Esophagus squamous epithelium (tissue), 5 donors: ENCODE data around the gene PFDN4. TPM values are rescaled to one million over a fixed set of nuclear protein-coding genes. Genes with fewer than 3 reads are reported as not detected.
A peak's percentile ranks its signal among the peaks of the same experiment; 100 is the strongest.

Experiments
- DNase-seq: peaks from one replicate; lab custom pipeline; 2025; lab: John Stamatoyannopoulos, UW
- H3K27ac ChIP-seq, 4 donors: fragments of 200-600 bp; sonication (generic); one replicate each; pipeline ENCODE4 v1.5.1; 2016 to 2019; ENCODE audit warnings: mild to moderate bottlenecking in 1 of 4
- H3K27me3 ChIP-seq, 4 donors: fragments of 200-600 bp; sonication (generic); 1 replicate in 3 of 4; 2 replicates in 1 of 4; pipeline versions ENCODE4 v1.5.1 to v1.6.0; 2017 to 2021; ENCODE audit warnings: antibody characterized with exemption in 1 of 4
- H3K36me3 ChIP-seq, 3 donors: fragments of 200-600 bp; sonication (generic); one replicate each; pipeline ENCODE4 v1.5.1; 2016 to 2019
- H3K4me1 ChIP-seq, 3 donors: fragments of 200-600 bp; sonication (generic); one replicate each; pipeline ENCODE4 v1.5.1; 2017 to 2019
- H3K4me3 ChIP-seq, 4 donors: fragments of 200-600 bp; sonication (generic); 1 replicate in 3 of 4; 2 replicates in 1 of 4; pipeline ENCODE4 v1.5.1; 2016 to 2019; ENCODE audit warnings: mild to moderate bottlenecking in 2 of 4, moderate library complexity in 1 of 4
- H3K9me3 ChIP-seq, 3 donors: fragments of 200-600 bp; sonication (generic); one replicate each; pipeline ENCODE4 v1.5.1; 2016 to 2019
- POLR2A ChIP-seq, 4 donors: fragments of 450-650 bp; IDR thresholded peaks; one replicate each; pipeline ENCODE4 v1.6.1; 2017; ENCODE audit warnings: antibody characterized with exemption in 4 of 4, mild to moderate bottlenecking in 4 of 4, moderate library complexity in 3 of 4
- WGBS, 2 donors: methylation state at CpG; one replicate each; pipeline ENCODE4 v1.1.5; 2018; 5-methylcytosine and 5-hydroxymethylcytosine counted together
- intact Hi-C: fragments of 100-400 bp; cut with DNase I; formaldehyde crosslinking; loops from one replicate; pipeline ENCODE4 v1.15.0; 2022
- total RNA-seq, 4 donors: library from RNA; depleted of rRNA; stranded (reverse); fragments of >200 nt; gene quantifications; one replicate each; pipeline ENCODE4 v1.1.0, GENCODE V29; 2016
- TF ChIP-seq, protein P1 (sequence below), 6 experiments: fragments of 450-650 bp in 4 of 6; fragments of 200-600 bp in 2 of 6; sonication (generic) in 2 of 6; IDR thresholded peaks; one replicate each; pipeline ENCODE4 v1.5.1; 2016 to 2019; ENCODE audit warnings: antibody characterized with exemption in 6 of 6, mild to moderate bottlenecking in 4 of 6, moderate library complexity in 4 of 6
- donor health status: DM: yes; HTN: yes; CAD: no.

Gene PFDN4
- total RNA-seq, 4 donors from 2014 or later, result 39.0 to 68.9 (median 46.4) TPM

- no peaks in the 10 kb centered on the region for H3K9me3 ChIP-seq
- intact Hi-C loops, result loop anchor here (5.0 kb wide), 1 partner anchor 98 kb away; no protein-coding TSS in a partner anchor
- TF ChIP-seq POLR2A (IDR thresholded peaks at IDR 0.05), result no peak
- TF ChIP-seq, protein P1, sequence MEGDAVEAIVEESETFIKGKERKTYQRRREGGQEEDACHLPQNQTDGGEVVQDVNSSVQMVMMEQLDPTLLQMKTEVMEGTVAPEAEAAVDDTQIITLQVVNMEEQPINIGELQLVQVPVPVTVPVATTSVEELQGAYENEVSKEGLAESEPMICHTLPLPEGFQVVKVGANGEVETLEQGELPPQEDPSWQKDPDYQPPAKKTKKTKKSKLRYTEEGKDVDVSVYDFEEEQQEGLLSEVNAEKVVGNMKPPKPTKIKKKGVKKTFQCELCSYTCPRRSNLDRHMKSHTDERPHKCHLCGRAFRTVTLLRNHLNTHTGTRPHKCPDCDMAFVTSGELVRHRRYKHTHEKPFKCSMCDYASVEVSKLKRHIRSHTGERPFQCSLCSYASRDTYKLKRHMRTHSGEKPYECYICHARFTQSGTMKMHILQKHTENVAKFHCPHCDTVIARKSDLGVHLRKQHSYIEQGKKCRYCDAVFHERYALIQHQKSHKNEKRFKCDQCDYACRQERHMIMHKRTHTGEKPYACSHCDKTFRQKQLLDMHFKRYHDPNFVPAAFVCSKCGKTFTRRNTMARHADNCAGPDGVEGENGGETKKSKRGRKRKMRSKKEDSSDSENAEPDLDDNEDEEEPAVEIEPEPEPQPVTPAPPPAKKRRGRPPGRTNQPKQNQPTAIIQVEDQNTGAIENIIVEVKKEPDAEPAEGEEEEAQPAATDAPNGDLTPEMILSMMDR (IDR thresholded peaks at IDR 0.05), result no peak
- H3K4me3 ChIP-seq, result no peak overlapping the region
- H3K4me1 ChIP-seq, result peaks cover 0 to 30% (median 0%) of the 10 kb centered on the region in 3 donors
- no peaks in the 10 kb centered on the region for H3K36me3 ChIP-seq
- H3K27ac ChIP-seq, result no peak overlapping the region
- no peak for DNase-seq
- no peaks in the 10 kb centered on the region for H3K27me3 ChIP-seq
- 72 to 81% methylated on average over 12 to 13 of the region's 13 CpGs for WGBS, 2 donors
Observed at GRCh38 chr20:54195483-54196472, 12.1 kb upstream of the PFDN4 start.

DNA sequence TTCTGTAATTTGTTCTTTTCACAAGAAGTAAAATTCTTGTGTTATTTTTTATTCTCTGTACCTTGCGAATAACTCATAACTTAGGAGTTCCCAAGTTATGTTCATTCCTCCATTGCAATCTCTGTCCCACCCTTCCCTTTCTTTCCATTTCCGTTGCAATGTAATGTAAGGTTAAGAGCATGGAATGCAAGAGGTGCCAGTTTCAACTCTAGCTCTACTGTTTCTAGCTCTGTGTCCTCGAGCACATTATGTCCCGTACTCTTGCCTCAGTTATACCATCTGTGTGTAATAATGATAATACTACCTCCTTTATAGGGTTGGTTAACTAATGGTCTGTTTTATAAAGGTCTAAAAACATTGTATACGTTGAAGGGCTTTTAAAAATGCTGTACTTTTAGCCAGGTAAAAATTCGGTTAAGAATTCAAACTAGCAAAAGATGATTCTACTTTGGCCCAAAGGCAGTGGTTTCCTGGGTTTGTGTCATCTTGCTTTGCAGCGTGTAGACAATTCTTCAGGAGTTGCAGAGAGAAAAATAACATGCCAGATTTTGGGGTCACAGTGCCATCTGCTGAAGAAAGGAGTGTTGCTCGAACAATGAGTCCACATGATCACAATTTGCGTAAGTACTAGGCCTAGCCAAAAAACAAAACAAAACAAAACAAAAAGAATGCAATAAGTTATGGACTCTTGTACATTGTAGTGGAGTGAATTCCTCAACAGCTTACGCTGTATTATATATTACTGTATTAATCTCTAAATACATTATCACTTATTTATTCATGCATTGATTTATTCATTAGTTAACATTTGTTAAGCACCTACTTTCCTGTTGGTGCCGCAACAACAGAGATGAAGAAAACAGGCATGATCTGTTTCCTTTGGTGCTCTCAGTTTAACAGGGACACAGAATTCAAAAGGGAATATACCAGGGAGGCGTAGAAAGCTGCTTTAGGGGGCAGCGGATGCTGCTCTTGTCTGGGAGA, 10.0 kb upstream of the PFDN4 start:
- 58 to 59% methylated on average over 13 of the region's 13 CpGs for WGBS, 2 donors
- H3K27me3 ChIP-seq, result no peaks in the 10 kb centered on the region
- H3K27ac ChIP-seq, result no peak overlapping the region
- H3K4me1 ChIP-seq, result peaks cover 0 to 36% (median 0%) of the 10 kb centered on the region in 3 donors
- no peaks in the 10 kb centered on the region for H3K36me3 ChIP-seq
- intact Hi-C loops, result loop anchor here (5.0 kb wide), 1 partner anchor 101 kb away; no protein-coding TSS in a partner anchor
- DNase-seq, result no peak
- TF ChIP-seq POLR2A (IDR thresholded peaks at IDR 0.05), result no peak
- TF ChIP-seq, protein P1 (IDR thresholded peaks at IDR 0.05), result peak in 5 of 6 experiments; percentile 22 to 70 (median 49)
- H3K9me3 ChIP-seq, result no peaks in the 10 kb centered on the region
- H3K4me3 ChIP-seq, result no peak overlapping the region

- Histone ChIP-seq H3K27me3 (no peaks in the 10 kb centered on the region), H3K4me1 (peaks cover 0 to 36% (median 0%) of the 10 kb centered on the region in 3 donors), H3K9me3 (no peaks in the 10 kb centered on the region), H3K36me3 (no peaks in the 10 kb centered on the region), H3K27ac (no peak overlapping the region), H3K4me3 (no peak overlapping the region)
- intact Hi-C loops, result loop anchor here (5.0 kb wide), 1 partner anchor 102 kb away; no protein-coding TSS in a partner anchor
- DNase-seq, result no peak
- TF ChIP-seq, protein P1 (IDR thresholded peaks at IDR 0.05), result no peak
- TF ChIP-seq POLR2A (IDR thresholded peaks at IDR 0.05), result no peak
- WGBS, 2 donors, result 65 to 66% methylated on average over 5 to 6 of the region's 6 CpGs
Observed at GRCh38 chr20:54199283-54199682, 8.6 kb upstream of the PFDN4 start.

GRCh38 chr20:54199721-54200176, 8.1 kb upstream of the PFDN4 start:
- DNase-seq, result no peak
- H3K27me3 ChIP-seq, result no peaks in the 10 kb centered on the region
- H3K27ac ChIP-seq, result no peak overlapping the region
- TF ChIP-seq, protein P1 (IDR thresholded peaks at IDR 0.05), result peak; percentile 64 to 92 (median 86)
- TF ChIP-seq POLR2A (IDR thresholded peaks at IDR 0.05), result no peak
- 5 to 21% methylated on average over 7 of the region's 7 CpGs for WGBS, 2 donors
- H3K4me3 ChIP-seq, result no peak overlapping the region
- no peaks in the 10 kb centered on the region for H3K9me3 ChIP-seq
- no peaks in the 10 kb centered on the region for H3K36me3 ChIP-seq
- H3K4me1 ChIP-seq, result peaks cover 0 to 32% (median 0%) of the 10 kb centered on the region in 3 donors
- intact Hi-C loops, result loop anchor here (5.0 kb wide), 1 partner anchor 102 kb away; no protein-coding TSS in a partner anchor
